A549 (cell line): ENCODE results near the gene PSMC5.
"Not testable (repeated sequence)": the region's sequence is repeated elsewhere in the genome, so short reads cannot be mapped to it uniquely, and the experiment has no call there.

Source experiments
- HDAC2 ChIP-seq: fragments of 200-600 bp; sonication (generic); IDR thresholded peaks from 2 replicates; pipeline ENCODE4 v1.6.1; 2016
- JUNB ChIP-seq: fragments of >200 bp; sonication (Bioruptor Twin); formaldehyde crosslinking; IDR thresholded peaks from 2 replicates; pipeline ENCODE4 v1.6.1; 2016
- KDM1A ChIP-seq: fragments of 200-600 bp; sonication (generic); IDR thresholded peaks from 2 replicates; pipeline ENCODE4 v1.6.1; 2016; ENCODE audit warnings: low read depth, mild to moderate bottlenecking
- PHF8 ChIP-seq: fragments of 200-600 bp; sonication (generic); IDR thresholded peaks from 2 replicates; pipeline ENCODE4 v1.6.1; 2016; ENCODE audit warnings: low read depth, mild to moderate bottlenecking, antibody characterized with exemption, moderate library complexity, borderline replicate concordance
- RAD21 ChIP-seq, 2 experiments: fragments of >200 bp in 1 of 2; sonication (Bioruptor Twin) in 1 of 2; formaldehyde crosslinking in 1 of 2; IDR thresholded peaks in 1 of 2; conservative IDR thresholded peaks in 1 of 2; 2 replicates in 1 of 2; 3 replicates in 1 of 2; pipeline ENCODE4 v1.6.1; 2012 to 2018; ENCODE audit warnings: inconsistent platforms in 1 of 2
- RNF2 ChIP-seq: fragments of 200-600 bp; sonication (generic); IDR thresholded peaks from 2 replicates; pipeline ENCODE4 v1.6.1; 2016; ENCODE audit warnings: low read depth, mild to moderate bottlenecking, antibody characterized with exemption, moderate library complexity, borderline replicate concordance
- TF ChIP-seq, protein P1 (sequence below): fragments of >200 bp; sonication (Bioruptor Twin); formaldehyde crosslinking; IDR thresholded peaks from 3 replicates; pipeline ENCODE4 v1.5.1; 2016

DNA sequence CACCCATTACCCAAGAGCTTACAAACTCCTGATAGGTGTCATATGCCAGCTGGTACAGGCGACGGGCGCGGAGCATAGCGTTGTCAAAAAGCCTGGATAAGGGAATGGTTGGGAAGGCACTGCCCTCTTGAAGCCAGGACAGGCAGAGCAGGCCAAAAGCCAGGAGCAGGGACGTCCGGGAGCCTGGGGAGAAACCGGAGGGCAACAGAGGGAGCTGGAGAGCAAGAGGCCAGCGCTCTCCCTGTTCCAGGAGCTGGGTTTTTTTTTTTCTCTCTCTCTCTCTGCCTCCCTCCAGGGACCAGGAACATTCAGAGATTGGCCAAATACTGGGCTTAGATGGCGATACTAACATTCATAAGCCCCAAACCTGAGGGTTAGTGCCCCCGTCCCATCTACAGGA is 54.1 kb downstream of the PSMC5 start:
- not testable (repeated sequence) for TF ChIP-seq PHF8; KDM1A; RAD21 (conservative IDR thresholded peaks at IDR 0.05 in 1 of 2, IDR thresholded peaks at IDR 0.05 in 1 of 2); RNF2; JUNB; HDAC2
- TF ChIP-seq, protein P1, sequence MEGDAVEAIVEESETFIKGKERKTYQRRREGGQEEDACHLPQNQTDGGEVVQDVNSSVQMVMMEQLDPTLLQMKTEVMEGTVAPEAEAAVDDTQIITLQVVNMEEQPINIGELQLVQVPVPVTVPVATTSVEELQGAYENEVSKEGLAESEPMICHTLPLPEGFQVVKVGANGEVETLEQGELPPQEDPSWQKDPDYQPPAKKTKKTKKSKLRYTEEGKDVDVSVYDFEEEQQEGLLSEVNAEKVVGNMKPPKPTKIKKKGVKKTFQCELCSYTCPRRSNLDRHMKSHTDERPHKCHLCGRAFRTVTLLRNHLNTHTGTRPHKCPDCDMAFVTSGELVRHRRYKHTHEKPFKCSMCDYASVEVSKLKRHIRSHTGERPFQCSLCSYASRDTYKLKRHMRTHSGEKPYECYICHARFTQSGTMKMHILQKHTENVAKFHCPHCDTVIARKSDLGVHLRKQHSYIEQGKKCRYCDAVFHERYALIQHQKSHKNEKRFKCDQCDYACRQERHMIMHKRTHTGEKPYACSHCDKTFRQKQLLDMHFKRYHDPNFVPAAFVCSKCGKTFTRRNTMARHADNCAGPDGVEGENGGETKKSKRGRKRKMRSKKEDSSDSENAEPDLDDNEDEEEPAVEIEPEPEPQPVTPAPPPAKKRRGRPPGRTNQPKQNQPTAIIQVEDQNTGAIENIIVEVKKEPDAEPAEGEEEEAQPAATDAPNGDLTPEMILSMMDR: not testable (repeated sequence)
